Fibroblast of the aortic adventitia (primary cell): ENCODE data around the gene ITM2C. TPM values are rescaled to one million over a fixed set of nuclear protein-coding genes. Genes with fewer than 3 reads are reported as not detected.

Experiments used
- DNase-seq: peaks from one replicate; pipeline ENCODE4 v3.0.0-alpha.2; 2010; ENCODE audit warnings: low read depth
- H3K4me3 ChIP-seq: 2 replicates; pipeline ENCODE4 v1.5.1; 2011; ENCODE audit warnings: low read depth, mild to moderate bottlenecking, control low read depth, low read length, moderate library complexity
- CTCF ChIP-seq: IDR thresholded peaks from 2 replicates; pipeline ENCODE4 v1.5.1; 2011; ENCODE audit warnings: mild to moderate bottlenecking, low read length, control low read depth, inconsistent platforms; ENCODE audit not compliant: insufficient read depth
- total RNA-seq: library from RNA; depleted of rRNA; stranded (reverse); fragments of >200 nt; gene quantifications from 2 replicates; pipeline ENCODE4 v1.2.3, GENCODE V29; 2012; ENCODE audit warnings: low replicate concordance

The ITM2C gene
- total RNA-seq, 1 donor = 26.5 TPM

GRCh38 chr2:230925443-230925878, 60.7 kb downstream of the ITM2C start:
- DNase-seq = no peak
- TF ChIP-seq CTCF = no peak
- no peak overlapping the region for H3K4me3 ChIP-seq

GRCh38 chr2:230925879-230926765, 61.4 kb downstream of the ITM2C start:
- no peak for DNase-seq
- TF ChIP-seq CTCF = no peak

GRCh38 chr2:230927711-230928341, 63.1 kb downstream of the ITM2C start:
- DNase-seq = no peak
- H3K4me3 ChIP-seq = no peak overlapping the region
- TF ChIP-seq CTCF = no peak

More at GRCh38 chr2:230925879-230926765, 61.4 kb downstream of the ITM2C start:
- H3K4me3 ChIP-seq = no peak overlapping the region

Other genes with a start within 250 kb of the ITM2C start
- gene CAB39, start 152.1 kb upstream of the ITM2C start, total RNA-seq = 61.3 and 68.5 TPM in 2 replicates
- gene GPR55, start 60.3 kb downstream of the ITM2C start, total RNA-seq = under 0.01 TPM in 1 of 2 replicates, not detected in the other
- not detected in 2 replicates for gene SPATA3, start 131.2 kb downstream of the ITM2C start, total RNA-seq
- gene C2orf72, start 172.6 kb downstream of the ITM2C start, total RNA-seq = not detected in 2 replicates
- gene PSMD1, start 191.9 kb downstream of the ITM2C start, total RNA-seq = 127 and 146 TPM in 2 replicates